ENCODE measurements around the gene USP31. TPM values are rescaled to one million over a fixed set of nuclear protein-coding genes. Genes with fewer than 3 reads are reported as not detected.
A peak's percentile ranks its signal among the peaks of the same experiment; 100 is the strongest.

The USP31 gene
- total and polyA plus RNA-seq, 2 of the 13 experiments (the other 11 are each of a cell fraction or from before 2014, with no cell fraction given), result 22.5 to 23.3 TPM

DNA sequence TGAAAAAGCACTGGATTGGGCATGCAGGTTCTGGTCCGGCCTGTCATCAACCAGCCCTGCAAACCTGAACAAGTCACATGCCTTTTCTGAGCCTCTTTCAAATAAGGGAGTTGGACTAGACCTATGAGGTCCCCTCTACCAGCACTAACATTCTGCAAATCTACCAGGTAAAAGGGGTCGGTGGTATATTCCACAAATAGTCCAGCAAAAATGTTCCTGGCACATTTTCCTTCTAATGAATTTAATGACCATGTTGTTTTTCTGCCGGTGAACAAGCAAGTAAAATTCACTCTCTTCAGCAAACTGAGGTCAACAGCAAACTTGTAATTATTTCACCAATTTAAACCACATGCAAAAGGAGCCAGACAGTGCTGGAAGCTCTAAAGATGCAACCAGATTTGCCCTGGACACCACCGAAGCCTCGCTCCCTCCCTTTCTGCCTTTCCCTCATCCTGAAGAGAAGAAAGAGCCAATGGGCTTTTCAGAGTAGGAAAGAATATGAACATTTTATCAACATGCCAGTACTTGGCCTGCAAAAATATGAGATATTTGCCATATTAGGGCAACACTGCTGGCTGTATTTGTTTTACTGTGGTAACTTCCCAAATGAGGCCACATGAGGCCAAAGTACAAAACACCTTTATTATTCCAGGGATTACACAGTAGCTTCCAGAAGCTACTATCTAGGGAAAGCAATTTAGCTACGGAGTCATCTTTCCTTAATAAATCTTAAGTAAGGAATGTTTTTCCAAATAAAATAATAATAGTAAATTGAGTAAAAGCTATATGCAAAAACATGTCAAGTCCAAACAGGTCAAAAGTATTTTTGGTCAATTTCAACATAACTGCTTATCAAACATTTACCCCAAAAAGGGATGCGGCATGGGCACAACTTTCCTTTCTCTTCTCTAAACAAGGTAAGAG is 45.0 kb downstream of the USP31 start (continued):
- TF ChIP-seq, protein P1, sequence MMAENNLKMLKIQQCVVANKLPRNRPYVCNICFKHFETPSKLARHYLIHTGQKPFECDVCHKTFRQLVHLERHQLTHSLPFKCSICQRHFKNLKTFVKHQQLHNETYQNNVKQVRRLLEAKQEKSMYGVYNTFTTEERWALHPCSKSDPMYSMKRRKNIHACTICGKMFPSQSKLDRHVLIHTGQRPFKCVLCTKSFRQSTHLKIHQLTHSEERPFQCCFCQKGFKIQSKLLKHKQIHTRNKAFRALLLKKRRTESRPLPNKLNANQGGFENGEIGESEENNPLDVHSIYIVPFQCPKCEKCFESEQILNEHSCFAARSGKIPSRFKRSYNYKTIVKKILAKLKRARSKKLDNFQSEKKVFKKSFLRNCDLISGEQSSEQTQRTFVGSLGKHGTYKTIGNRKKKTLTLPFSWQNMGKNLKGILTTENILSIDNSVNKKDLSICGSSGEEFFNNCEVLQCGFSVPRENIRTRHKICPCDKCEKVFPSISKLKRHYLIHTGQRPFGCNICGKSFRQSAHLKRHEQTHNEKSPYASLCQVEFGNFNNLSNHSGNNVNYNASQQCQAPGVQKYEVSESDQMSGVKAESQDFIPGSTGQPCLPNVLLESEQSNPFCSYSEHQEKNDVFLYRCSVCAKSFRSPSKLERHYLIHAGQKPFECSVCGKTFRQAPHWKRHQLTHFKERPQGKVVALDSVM (CRISPR knock-in tag; IDR thresholded peaks at IDR 0.05), result 0 out of 2 replicates have a peak, but pooled peaks have one; percentile 30
- TF ChIP-seq FOXA1 (IDR thresholded peaks at IDR 0.05), result 0 out of 2 replicates have a peak, but pooled peaks have one; percentile 6
- peak; percentile 96 for TF ChIP-seq FOXA1 (CRISPR knock-in tag; IDR thresholded peaks at IDR 0.05)
- TF ChIP-seq REPIN1 (CRISPR knock-in tag; IDR thresholded peaks at IDR 0.05; ENCODE audit: borderline replicate concordance, low read depth), result peak; percentile 53; the same call in 1 of the 2 replicates
- TF ChIP-seq DNMT3B (CRISPR knock-in tag; conservative IDR thresholded peaks at IDR 0.05), result 0 out of 2 replicates have a peak, but pooled peaks have one; percentile 38
- TF ChIP-seq ZNF142 (CRISPR knock-in tag; IDR thresholded peaks at IDR 0.05), result 0 out of 2 replicates have a peak, but pooled peaks have one; percentile 5
- no peak for TF ChIP-seq PAWR (CRISPR knock-in tag; IDR thresholded peaks at IDR 0.05; ENCODE audit: borderline replicate concordance)
- no peak for TF ChIP-seq SNRNP70 (IDR thresholded peaks at IDR 0.05; ENCODE audit: low read depth, low read length)
- no peak for TF ChIP-seq NFYB (CRISPR knock-in tag; IDR thresholded peaks at IDR 0.05)
- TF ChIP-seq RFXANK (CRISPR knock-in tag; IDR thresholded peaks at IDR 0.05), result peak; percentile 87; the same call in 1 of the 2 replicates
- TF ChIP-seq RNF2 (conservative IDR thresholded peaks at IDR 0.05; ENCODE audit: low read depth), result no peak
- peak; percentile 87 to 89; a peak in 3 of 4 replicates for TF ChIP-seq EP300 (IDR thresholded peaks at IDR 0.05; ENCODE audit: low read depth in 2 of 2, low read length in 2 of 2)
- peak; percentile 75; the same call in 1 of the 2 replicates for TF ChIP-seq EP300 (CRISPR knock-in tag; IDR thresholded peaks at IDR 0.05; ENCODE audit: borderline replicate concordance)
- TF ChIP-seq, protein P2, sequence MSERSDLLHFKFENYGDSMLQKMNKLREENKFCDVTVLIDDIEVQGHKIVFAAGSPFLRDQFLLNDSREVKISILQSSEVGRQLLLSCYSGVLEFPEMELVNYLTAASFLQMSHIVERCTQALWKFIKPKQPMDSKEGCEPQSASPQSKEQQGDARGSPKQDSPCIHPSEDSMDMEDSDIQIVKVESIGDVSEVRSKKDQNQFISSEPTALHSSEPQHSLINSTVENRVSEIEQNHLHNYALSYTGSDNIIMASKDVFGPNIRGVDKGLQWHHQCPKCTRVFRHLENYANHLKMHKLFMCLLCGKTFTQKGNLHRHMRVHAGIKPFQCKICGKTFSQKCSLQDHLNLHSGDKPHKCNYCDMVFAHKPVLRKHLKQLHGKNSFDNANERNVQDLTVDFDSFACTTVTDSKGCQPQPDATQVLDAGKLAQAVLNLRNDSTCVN (CRISPR knock-in tag; IDR thresholded peaks at IDR 0.05; ENCODE audit: borderline replicate concordance), result peak; percentile 35; the same call in 1 of the 2 replicates
- peak; percentile 91 for TF ChIP-seq TBX2 (CRISPR knock-in tag; IDR thresholded peaks at IDR 0.05; ENCODE audit: borderline replicate concordance)
- TF ChIP-seq MZF1 (CRISPR knock-in tag; IDR thresholded peaks at IDR 0.05; ENCODE audit: borderline replicate concordance), result no peak
- TF ChIP-seq MAF1 (CRISPR knock-in tag; IDR thresholded peaks at IDR 0.05; ENCODE audit: borderline replicate concordance), result no peak
- TF ChIP-seq MAX (IDR thresholded peaks at IDR 0.05), result peak; percentile 66

Measured in HepG2 (cell line).